ENCODE data around the gene TENT5C. TPM values are rescaled to one million over a fixed set of nuclear protein-coding genes. Genes with fewer than 3 reads are reported as not detected.

The TENT5C gene
- total and polyA plus RNA-seq, 2 of the 8 experiments (the other 6 are each of a cell fraction or from before 2014, with no cell fraction given), result 0.38 to 0.99 TPM

GRCh38 chr1:117630423-117630998 is 24.7 kb downstream of the TENT5C start:
- CTCF ChIA-PET (ENCODE audit: partially characterized antibody), result interaction anchor here (1.2 to 1.8 kb wide), 8 partner anchors 12 to 124 kb away, joined by 3 to 6 read pairs (median 4); no protein-coding TSS in a partner anchor
- 90% methylated on average over 15 of the region's 15 CpGs; no CpG with 5 or more reads in 1 of the 2 experiments for WGBS, 2 experiments (ENCODE audit: extremely low coverage in 1 of 2, insufficient coverage in 1 of 2, insufficient read length in 1 of 2, insufficient replicate concordance in 2 of 2, low coverage in 1 of 2, low lambda C conversion rate in 2 of 2, missing lambda C conversion rate in 1 of 2)

More at GRCh38 chr1:117630423-117630998, 24.7 kb downstream of the TENT5C start:
- POLR2A ChIA-PET (ENCODE audit: partially characterized antibody), result interaction anchor here (0.5 to 2.0 kb wide), 2 partner anchors 24 to 1278 kb away, joined by 4 to 10 read pairs; partner anchors contain the start of gene TENT5C
- no peak overlapping the region for H3K18ac ChIP-seq (ENCODE audit: extremely low read depth, low read length)
- no peak overlapping the region for H2BK5ac ChIP-seq (ENCODE audit: low read depth, low read length)
- no peak overlapping the region for H2BK120ac ChIP-seq (replicated peaks; ENCODE audit: low read depth, low read length)
- FAIRE-seq (no peak), DNase-seq (ENCODE audit: low read depth in 1 of 2, low spot score in 2 of 2) (no peak)
- H4K91ac ChIP-seq (replicated peaks; ENCODE audit: insufficient read length, low read length), result no peak overlapping the region
- no peak overlapping the region for H3K27ac ChIP-seq (ENCODE audit: low read depth, low read length)
- H2BK15ac ChIP-seq (ENCODE audit: low read length), result 0 out of 2 replicates have a peak overlapping the region, but pooled peaks have one; percentile 9
- H4K20me1 ChIP-seq (replicated peaks in 1 of 2; ENCODE audit: control insufficient read depth in 1 of 2, insufficient read depth in 2 of 2, low read length in 2 of 2), result no peaks in the 10 kb centered on the region
- no peak overlapping the region for H3K4ac ChIP-seq (replicated peaks; ENCODE audit: insufficient read length, low read depth, low read length)
- TF ChIP-seq POU5F1 (IDR thresholded peaks at IDR 0.05; ENCODE audit: low read depth, low read length), result no peak
- no peak overlapping the region for H3K56ac ChIP-seq (replicated peaks; ENCODE audit: insufficient read length, low read depth, low read length)
- H3K4me2 ChIP-seq (ENCODE audit: insufficient read depth in 1 of 2, low read depth in 2 of 2, low read length in 2 of 2), result no peak overlapping the region
- peak overlapping the region; percentile 29; the same call in 1 of the 2 replicates for H2BK12ac ChIP-seq (ENCODE audit: low read depth, low read length)
- H3K9ac ChIP-seq (replicated peaks in 1 of 4; ENCODE audit: extremely low read depth in 1 of 4, low read depth in 3 of 4, low read length in 3 of 4), result no peak overlapping the region
- H3K9me3 ChIP-seq (ENCODE audit: insufficient read depth in 2 of 2, low read depth in 1 of 2, low read length in 1 of 2), result no peaks in the 10 kb centered on the region
- no peak overlapping the region for H4K8ac ChIP-seq (ENCODE audit: extremely low read depth, insufficient read depth, low read length)
- H3K14ac ChIP-seq (ENCODE audit: insufficient read length), result no peak overlapping the region
- H3K27me3 ChIP-seq (replicated peaks in 1 of 4; ENCODE audit: control insufficient read depth in 3 of 4, extremely low read depth in 1 of 4, insufficient read depth in 3 of 4, low read length in 3 of 4), result 0 out of 7 replicates have a peak, but pooled peaks cover 0 to 2% (median 0%) of the 10 kb centered on the region in 4 experiments
- no peaks in the 10 kb centered on the region for H3K23me2 ChIP-seq (ENCODE audit: low read depth, low read length)
- no peak overlapping the region for H2AK5ac ChIP-seq (ENCODE audit: low read depth, low read length)
- H2BK20ac ChIP-seq (ENCODE audit: low read length), result no peak overlapping the region
- H3K79me1 ChIP-seq (ENCODE audit: low read depth, low read length), result no peaks in the 10 kb centered on the region
- peaks cover 5 to 13% (median 8%) of the 10 kb centered on the region in 4 experiments; a peak in 6 of 7 replicates for H3K4me1 ChIP-seq (replicated peaks in 1 of 4; ENCODE audit: control insufficient read depth in 3 of 4, insufficient read depth in 4 of 4, low read length in 3 of 4)
- H3K4me3 ChIP-seq (ENCODE audit: extremely low read depth in 1 of 4, insufficient read depth in 2 of 4, low read depth in 3 of 4, low read length in 4 of 4), result no peak overlapping the region
- no peak overlapping the region for H3K23ac ChIP-seq (ENCODE audit: insufficient read length)
- H4K5ac ChIP-seq (ENCODE audit: insufficient read length, low read depth, low read length), result no peak overlapping the region
- no peaks in the 10 kb centered on the region for H3K79me2 ChIP-seq (ENCODE audit: control insufficient read depth in 1 of 2, insufficient read depth in 2 of 2, low read length in 2 of 2)
- no peak overlapping the region for H2AFZ ChIP-seq (ENCODE audit: low read length)
- no peaks in the 10 kb centered on the region for H3K36me3 ChIP-seq (ENCODE audit: control insufficient read depth in 2 of 4, insufficient read depth in 4 of 4, low read length in 3 of 4)
